GM12892 (cell line): Measurements from ENCODE around the gene ACYP2.
"Not testable (repeated sequence)": the region's sequence is repeated elsewhere in the genome, so short reads cannot be mapped to it uniquely, and the experiment has no call there.

Experiments
- DNase-seq: peaks from one replicate; pipeline ENCODE4 v3.0.0; 2011; ENCODE audit not compliant: insufficient read length
- FAIRE-seq: peaks from 2 replicates; lab custom pipeline; 2011; peaks lifted over from hg19 to GRCh38; lab: Jason Lieb, UNC
- POLR2A ChIP-seq: IDR thresholded peaks from 2 replicates; pipeline ENCODE4 v1.6.1; 2011; ENCODE audit warnings: low read depth, low read length, control low read depth
- POLR2AphosphoS5 ChIP-seq: IDR thresholded peaks from 2 replicates; pipeline ENCODE4 v1.6.1; 2011; ENCODE audit warnings: low read depth, low read length, control low read depth
- TAF1 ChIP-seq: IDR thresholded peaks from 2 replicates; pipeline ENCODE4 v1.6.1; 2011; ENCODE audit warnings: low read depth, mild to moderate bottlenecking, control low read depth, low read length, borderline replicate concordance

Gene ACYP2

GRCh38 chr2:54289917-54290316, 174.5 kb downstream of the ACYP2 start:
- DNase-seq (no peak), FAIRE-seq (no peak)

GRCh38 chr2:54290356-54291025, 175.1 kb downstream of the ACYP2 start:
- FAIRE-seq = no peak
- TF ChIP-seq POLR2A (no peak), POLR2AphosphoS5 (no peak)
- no peak for DNase-seq

More at GRCh38 chr2:54289917-54290316, 174.5 kb downstream of the ACYP2 start:
- TF ChIP-seq TAF1 = no peak

GRCh38 chr2:54294665-54295064, 179.2 kb downstream of the ACYP2 start:
- not testable (repeated sequence) for FAIRE-seq, DNase-seq

GRCh38 chr2:54295911-54296310, 180.5 kb downstream of the ACYP2 start:
- DNase-seq (no peak), FAIRE-seq (no peak)
- TF ChIP-seq POLR2AphosphoS5 (no peak), TAF1 (no peak), POLR2A (no peak)

GRCh38 chr2:54298514-54298913, 183.1 kb downstream of the ACYP2 start:
- TF ChIP-seq POLR2AphosphoS5 = no peak
- no peak for TF ChIP-seq POLR2A
- no peak for TF ChIP-seq TAF1
- no peak for DNase-seq
- FAIRE-seq = no peak

- DNase-seq (no peak), FAIRE-seq (no peak)
- TF ChIP-seq TAF1 (no peak), POLR2AphosphoS5 (no peak), POLR2A (no peak)
These were observed 188.2 kb downstream of the ACYP2 start for GRCh38 chr2:54303631-54304030.

- no peak for FAIRE-seq
- no peak for TF ChIP-seq POLR2A
- no peak for DNase-seq
These were observed 191.1 kb downstream of the ACYP2 start for GRCh38 chr2:54306556-54306955.

GRCh38 chr2:54308186-54308585, 192.8 kb downstream of the ACYP2 start:
- DNase-seq (no peak), FAIRE-seq (no peak)
- no peak for TF ChIP-seq POLR2A
- no peak for TF ChIP-seq TAF1
- TF ChIP-seq POLR2AphosphoS5 = no peak

GRCh38 chr2:54308782-54309181, 193.4 kb downstream of the ACYP2 start:
- FAIRE-seq (no peak), DNase-seq (no peak)
- TF ChIP-seq POLR2A (no peak), TAF1 (no peak)

- DNase-seq (no peak), FAIRE-seq (no peak)
- TF ChIP-seq POLR2AphosphoS5 (no peak), POLR2A (no peak), TAF1 (no peak)
These were observed 194.9 kb downstream of the ACYP2 start for GRCh38 chr2:54310311-54310710.

GRCh38 chr2:54310961-54311360, 195.5 kb downstream of the ACYP2 start:
- no peak for TF ChIP-seq POLR2A
- TF ChIP-seq TAF1 = no peak
- TF ChIP-seq POLR2AphosphoS5 = no peak
- DNase-seq (no peak), FAIRE-seq (no peak)

GRCh38 chr2:54313147-54313546, 197.7 kb downstream of the ACYP2 start:
- no peak for FAIRE-seq
- DNase-seq = no peak
- no peak for TF ChIP-seq POLR2AphosphoS5
- no peak for TF ChIP-seq POLR2A
- TF ChIP-seq TAF1 = no peak

- TF ChIP-seq TAF1 (no peak), POLR2AphosphoS5 (no peak), POLR2A (no peak)
- FAIRE-seq (no peak), DNase-seq (no peak)
These were observed 202.6 kb downstream of the ACYP2 start for GRCh38 chr2:54317973-54318372.
